Neural cell (in vitro differentiated cells): ENCODE measurements around the gene MCOLN1. TPM values are rescaled to one million over a fixed set of nuclear protein-coding genes. Genes with fewer than 3 reads are reported as not detected.

Source experiments
- H2AFZ ChIP-seq: fragments of 200-600, 300-800 bp; sonication (generic), shearing (Covaris generic); 2 replicates; pipeline ENCODE4 v1.6.0; 2014; ENCODE audit warnings: low read depth, mild to moderate bottlenecking, antibody characterized with exemption, low read length, moderate library complexity
- H3F3A ChIP-seq: fragments of 200-600 bp; shearing (Covaris generic); 2 replicates; pipeline ENCODE4 v1.6.1; 2016; ENCODE audit warnings: mild to moderate bottlenecking, moderate library complexity, mixed read lengths, antibody characterized with exemption, low read length; ENCODE audit not compliant: insufficient read depth, poor library complexity, severe bottlenecking
- H3K27ac ChIP-seq: fragments of 200-600, 300-800 bp; sonication (generic), shearing (Covaris generic); 2 replicates; pipeline ENCODE4 v1.5.1; 2014; ENCODE audit warnings: mild to moderate bottlenecking, low read length, moderate library complexity
- H3K27me3 ChIP-seq: fragments of 300-800, 200-600 bp; sonication (generic), shearing (Covaris generic); 2 replicates; pipeline ENCODE4 v1.6.0; 2014; ENCODE audit warnings: mild to moderate bottlenecking, low read depth, low read length, moderate library complexity; ENCODE audit not compliant: insufficient read depth
- H3K36me3 ChIP-seq: fragments of 300-800, 200-600 bp; sonication (generic), shearing (Covaris generic); 2 replicates; pipeline ENCODE4 v1.5.1; 2014; ENCODE audit warnings: mild to moderate bottlenecking, antibody characterized with exemption, low read length, moderate library complexity; ENCODE audit not compliant: insufficient read depth
- H3K4me2 ChIP-seq: fragments of 300-800, 200-600 bp; sonication (generic), shearing (Covaris generic); 2 replicates; pipeline ENCODE4 v1.6.0; 2014; ENCODE audit warnings: mild to moderate bottlenecking, low read length
- H3K4me3 ChIP-seq: fragments of 300-800, 200-600 bp; sonication (generic), shearing (Covaris generic); 2 replicates; pipeline ENCODE4 v1.5.1; 2014; ENCODE audit warnings: mild to moderate bottlenecking, low read length, moderate library complexity
- H3K79me2 ChIP-seq: fragments of 200-600 bp; shearing (Covaris generic); replicated peaks from 2 replicates; pipeline ENCODE4 v1.6.0; 2014; ENCODE audit warnings: mild to moderate bottlenecking, low read length, moderate library complexity; ENCODE audit not compliant: insufficient read depth
- H3K9ac ChIP-seq: fragments of 300-800, 200-600 bp; sonication (generic), shearing (Covaris generic); 2 replicates; pipeline ENCODE4 v1.6.1; 2016; ENCODE audit warnings: mild to moderate bottlenecking, low read length, mixed read lengths
- H3K9me2 ChIP-seq: fragments of 200-600 bp; shearing (Covaris generic); 2 replicates; pipeline ENCODE4 v1.6.1; 2016; ENCODE audit warnings: mild to moderate bottlenecking, low read length, mixed read lengths; ENCODE audit not compliant: insufficient read depth
- H3K9me3 ChIP-seq: fragments of 200-600, 300-800 bp; sonication (generic), shearing (Covaris generic); 2 replicates; pipeline ENCODE4 v1.6.1; 2016; ENCODE audit warnings: mild to moderate bottlenecking, mixed run types, low read length, moderate library complexity, mixed read lengths
- H4K20me1 ChIP-seq: fragments of 200-600 bp; shearing (Covaris generic); 2 replicates; pipeline ENCODE4 v1.6.1; 2016; ENCODE audit warnings: mild to moderate bottlenecking, mixed run types; ENCODE audit not compliant: insufficient read depth
- CTCF ChIP-seq: fragments of 450-650 bp; IDR thresholded peaks from 2 replicates; pipeline ENCODE4 v1.5.1; 2014; ENCODE audit warnings: antibody characterized with exemption, mild to moderate bottlenecking, moderate library complexity; ENCODE audit not compliant: poor library complexity, severe bottlenecking
- EP300 ChIP-seq: fragments of 450-650 bp; conservative IDR thresholded peaks from 2 replicates; pipeline ENCODE4 v1.6.1; 2014; ENCODE audit warnings: antibody characterized with exemption, mild to moderate bottlenecking, moderate library complexity; ENCODE audit not compliant: poor library complexity, severe bottlenecking
- EZH2 ChIP-seq: fragments of 200-600, 300-800 bp; shearing (Covaris generic), sonication (generic); IDR thresholded peaks from 2 replicates; pipeline ENCODE4 v1.6.1; 2014; ENCODE audit warnings: antibody characterized with exemption, low read length, borderline replicate concordance, mild to moderate bottlenecking; ENCODE audit not compliant: insufficient read depth, poor library complexity, severe bottlenecking
- MXI1 ChIP-seq: fragments of 450-650 bp; conservative IDR thresholded peaks from 2 replicates; pipeline ENCODE4 v1.6.1; 2014; ENCODE audit warnings: antibody characterized with exemption, mild to moderate bottlenecking; ENCODE audit not compliant: poor library complexity, severe bottlenecking
- POLR2AphosphoS5 ChIP-seq: IDR thresholded peaks from 2 replicates; pipeline ENCODE4 v1.6.1; 2012
- RAD21 ChIP-seq: fragments of 450-650 bp; conservative IDR thresholded peaks from 2 replicates; pipeline ENCODE4 v1.6.1; 2014; ENCODE audit warnings: antibody characterized with exemption, mild to moderate bottlenecking, moderate library complexity
- REST ChIP-seq: IDR thresholded peaks from 2 replicates; pipeline ENCODE4 v1.6.1; 2012; ENCODE audit warnings: borderline replicate concordance
- SMC3 ChIP-seq: fragments of 450-650 bp; conservative IDR thresholded peaks from 2 replicates; pipeline ENCODE4 v1.6.1; 2014; ENCODE audit warnings: antibody characterized with exemption, mild to moderate bottlenecking, moderate library complexity; ENCODE audit not compliant: poor library complexity
- TAF1 ChIP-seq: IDR thresholded peaks from 2 replicates; pipeline ENCODE4 v1.6.1; 2012; ENCODE audit warnings: low read depth
- polyA plus RNA-seq: library from polyadenylated mRNA; depleted of rRNA; stranded (reverse); fragments of >200 nt; gene quantifications from 2 replicates; pipeline ENCODE4 v1.2.3, GENCODE V29; 2014

Gene MCOLN1
- polyA plus RNA-seq, 1 donor from 2014 or later, result 16.9 TPM

GRCh38 chr19:7524523-7524922, 2.1 kb downstream of the MCOLN1 start:
- no peak overlapping the region for H3K4me3 ChIP-seq
- TF ChIP-seq RAD21, result no peak
- no peak for TF ChIP-seq CTCF
- TF ChIP-seq REST, result no peak
- TF ChIP-seq TAF1, result no peak
- no peak for TF ChIP-seq EP300
- no peak for TF ChIP-seq MXI1
- TF ChIP-seq POLR2AphosphoS5, result no peak
- TF ChIP-seq EZH2, result no peak
- no peak for TF ChIP-seq SMC3
- H2AFZ ChIP-seq, result no peak overlapping the region
- H4K20me1 ChIP-seq, result no peaks in the 10 kb centered on the region
- H3K4me2 ChIP-seq, result no peak overlapping the region
- H3K27ac ChIP-seq, result no peak overlapping the region
- no peaks in the 10 kb centered on the region for H3K79me2 ChIP-seq
- H3K36me3 ChIP-seq, result no peaks in the 10 kb centered on the region
- H3K27me3 ChIP-seq, result no peaks in the 10 kb centered on the region
- H3K9me2 ChIP-seq, result no peaks in the 10 kb centered on the region
- H3K9me3 ChIP-seq, result no peaks in the 10 kb centered on the region
- no peaks in the 10 kb centered on the region for H3F3A ChIP-seq
- no peak overlapping the region for H3K9ac ChIP-seq

GRCh38 chr19:7524992-7525739, 2.7 kb downstream of the MCOLN1 start:
- Histone ChIP-seq H3K9me3 (no peaks in the 10 kb centered on the region), H3K27me3 (no peaks in the 10 kb centered on the region), H3K4me3 (no peak overlapping the region), H3K4me2 (no peak overlapping the region), H4K20me1 (no peaks in the 10 kb centered on the region), H3K36me3 (no peaks in the 10 kb centered on the region), H3K27ac (no peak overlapping the region), H3F3A (no peaks in the 10 kb centered on the region), H3K9me2 (no peaks in the 10 kb centered on the region), H2AFZ (no peak overlapping the region), H3K79me2 (no peaks in the 10 kb centered on the region), H3K9ac (no peak overlapping the region)
- TF ChIP-seq EP300, result no peak
- no peak for TF ChIP-seq EZH2
- no peak for TF ChIP-seq REST
- no peak for TF ChIP-seq SMC3
- TF ChIP-seq POLR2AphosphoS5, result no peak
